ENCODE measurements around the gene WDR70.

Gene WDR70

DNA sequence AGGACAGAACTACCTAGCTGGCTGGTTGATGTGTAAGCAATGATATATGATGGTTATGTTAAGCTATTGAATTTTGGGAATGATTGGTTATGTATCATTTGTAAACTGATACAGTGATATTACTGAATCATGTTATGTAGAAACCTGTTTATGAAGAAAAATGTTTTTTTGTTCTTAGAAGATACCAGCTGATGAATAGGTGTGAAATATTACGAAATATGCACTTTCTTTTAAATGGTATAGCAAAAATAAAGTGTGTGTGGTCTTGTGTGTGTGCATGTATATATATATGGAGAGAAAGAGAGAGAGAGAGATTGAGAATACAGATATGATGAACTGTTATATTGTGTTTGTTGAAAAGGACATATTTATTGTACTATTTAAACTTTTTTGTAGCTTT, 164.1 kb downstream of the WDR70 start:
- H3K27ac ChIP-seq: no peak overlapping the region
- H3K9me3 ChIP-seq (ENCODE audit: severe bottlenecking): no peaks in the 10 kb centered on the region
- no peak overlapping the region for H3K4me3 ChIP-seq (ENCODE audit: low read depth, low read length)
- DNase-seq: no peak
- H3K36me3 ChIP-seq: no peaks in the 10 kb centered on the region
- TF ChIP-seq, protein P1, sequence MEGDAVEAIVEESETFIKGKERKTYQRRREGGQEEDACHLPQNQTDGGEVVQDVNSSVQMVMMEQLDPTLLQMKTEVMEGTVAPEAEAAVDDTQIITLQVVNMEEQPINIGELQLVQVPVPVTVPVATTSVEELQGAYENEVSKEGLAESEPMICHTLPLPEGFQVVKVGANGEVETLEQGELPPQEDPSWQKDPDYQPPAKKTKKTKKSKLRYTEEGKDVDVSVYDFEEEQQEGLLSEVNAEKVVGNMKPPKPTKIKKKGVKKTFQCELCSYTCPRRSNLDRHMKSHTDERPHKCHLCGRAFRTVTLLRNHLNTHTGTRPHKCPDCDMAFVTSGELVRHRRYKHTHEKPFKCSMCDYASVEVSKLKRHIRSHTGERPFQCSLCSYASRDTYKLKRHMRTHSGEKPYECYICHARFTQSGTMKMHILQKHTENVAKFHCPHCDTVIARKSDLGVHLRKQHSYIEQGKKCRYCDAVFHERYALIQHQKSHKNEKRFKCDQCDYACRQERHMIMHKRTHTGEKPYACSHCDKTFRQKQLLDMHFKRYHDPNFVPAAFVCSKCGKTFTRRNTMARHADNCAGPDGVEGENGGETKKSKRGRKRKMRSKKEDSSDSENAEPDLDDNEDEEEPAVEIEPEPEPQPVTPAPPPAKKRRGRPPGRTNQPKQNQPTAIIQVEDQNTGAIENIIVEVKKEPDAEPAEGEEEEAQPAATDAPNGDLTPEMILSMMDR (IDR thresholded peaks at IDR 0.05; ENCODE audit: low read depth, low read length): no peak
- H3K27me3 ChIP-seq (ENCODE audit: insufficient read depth, low read depth, severe bottlenecking): no peaks in the 10 kb centered on the region

DNA sequence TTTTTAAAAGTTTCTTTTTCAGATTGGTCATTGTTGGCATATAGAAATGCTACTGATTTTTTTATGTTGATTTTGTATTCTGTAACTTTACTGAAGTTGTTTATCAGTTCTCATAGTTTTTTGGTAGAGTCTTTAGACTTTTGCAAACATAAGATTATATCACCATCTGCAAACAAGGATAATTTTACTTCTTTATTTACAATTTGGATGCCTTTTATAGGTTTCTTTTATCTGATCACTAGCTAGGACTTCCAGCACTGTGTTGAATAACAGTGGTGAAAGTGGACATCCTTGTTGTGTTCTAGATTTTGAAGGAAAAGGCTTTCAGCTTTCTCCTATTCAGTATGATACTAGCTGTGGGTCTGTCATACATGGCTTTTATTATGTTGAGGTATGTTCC, 170.3 kb downstream of the WDR70 start:
- H3K9me3 ChIP-seq (ENCODE audit: severe bottlenecking): no peaks in the 10 kb centered on the region
- TF ChIP-seq, protein P1 (IDR thresholded peaks at IDR 0.05; ENCODE audit: low read depth, low read length): no peak
- no peaks in the 10 kb centered on the region for H3K27me3 ChIP-seq (ENCODE audit: insufficient read depth, low read depth, severe bottlenecking)
- no peak for DNase-seq
- no peaks in the 10 kb centered on the region for H3K36me3 ChIP-seq
- H3K4me3 ChIP-seq (ENCODE audit: low read depth, low read length): no peak overlapping the region
- no peak overlapping the region for H3K27ac ChIP-seq

DNA sequence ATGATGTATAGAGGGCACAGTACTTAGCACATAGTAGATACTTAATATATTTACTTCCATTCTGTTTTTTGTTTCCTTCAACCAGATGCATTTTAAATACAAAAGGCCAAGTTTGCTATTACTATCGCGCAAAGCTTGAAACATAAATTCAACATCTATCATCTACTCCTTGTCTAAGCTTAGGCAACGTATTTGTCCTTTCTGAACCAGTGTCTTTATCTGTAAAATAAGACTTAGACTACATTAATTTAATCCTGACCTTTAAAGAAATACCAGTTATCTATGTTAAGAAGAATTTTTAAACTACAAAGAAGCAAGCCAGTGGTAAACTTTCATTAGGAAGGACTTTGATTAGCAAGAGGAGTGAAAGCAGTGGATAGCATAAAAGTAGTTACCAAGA, 173.0 kb downstream of the WDR70 start:
- Histone ChIP-seq H3K27ac (no peak overlapping the region), H3K9me3 (ENCODE audit: severe bottlenecking) (no peaks in the 10 kb centered on the region), H3K27me3 (ENCODE audit: insufficient read depth, low read depth, severe bottlenecking) (no peaks in the 10 kb centered on the region), H3K36me3 (no peaks in the 10 kb centered on the region), H3K4me3 (ENCODE audit: low read depth, low read length) (no peak overlapping the region)
- DNase-seq: no peak
- TF ChIP-seq, protein P1 (IDR thresholded peaks at IDR 0.05; ENCODE audit: low read depth, low read length): no peak

- Histone ChIP-seq H3K27ac (no peak overlapping the region), H3K27me3 (ENCODE audit: insufficient read depth, low read depth, severe bottlenecking) (no peaks in the 10 kb centered on the region), H3K36me3 (no peaks in the 10 kb centered on the region), H3K9me3 (ENCODE audit: severe bottlenecking) (no peaks in the 10 kb centered on the region), H3K4me3 (ENCODE audit: low read depth, low read length) (no peak overlapping the region)
- TF ChIP-seq, protein P1 (IDR thresholded peaks at IDR 0.05; ENCODE audit: low read depth, low read length): no peak
- no peak for DNase-seq
Measured at GRCh38 chr5:37552770-37553719, 173.9 kb downstream of the WDR70 start.

DNA sequence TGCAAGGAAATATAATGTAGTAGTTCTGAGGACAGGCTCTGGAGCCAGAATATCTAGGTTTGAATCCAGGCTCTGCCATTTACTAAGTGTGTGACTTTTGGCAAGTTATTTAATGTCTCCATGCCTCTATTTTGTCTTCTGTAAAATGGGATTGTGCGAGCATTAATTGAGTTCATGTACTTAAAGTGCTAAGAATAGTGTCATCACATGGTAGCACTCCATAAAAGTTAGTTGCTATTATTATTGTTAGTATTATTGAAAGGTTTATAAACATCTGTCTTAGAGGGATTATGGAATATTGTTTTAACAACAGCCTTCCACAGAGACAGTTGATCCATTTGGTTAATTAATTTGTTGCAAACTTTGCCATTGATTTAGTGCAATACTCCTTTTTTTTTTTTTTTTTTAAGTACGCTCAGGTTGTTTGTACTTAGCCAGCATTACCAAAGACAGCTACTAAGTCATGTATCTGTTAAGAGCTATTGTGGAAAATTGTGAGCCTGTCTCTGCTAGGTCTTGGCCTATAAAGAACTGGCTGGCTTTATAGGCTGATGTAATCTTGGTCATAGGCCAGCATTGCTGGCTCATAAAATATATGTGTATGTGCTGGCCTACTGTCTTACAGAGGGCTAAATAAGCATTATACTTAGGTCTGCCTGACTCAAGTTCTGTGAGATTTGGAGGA, 174.7 kb downstream of the WDR70 start:
- Histone ChIP-seq H3K27me3 (ENCODE audit: insufficient read depth, low read depth, severe bottlenecking) (no peaks in the 10 kb centered on the region), H3K9me3 (ENCODE audit: severe bottlenecking) (no peaks in the 10 kb centered on the region), H3K27ac (no peak overlapping the region), H3K4me3 (ENCODE audit: low read depth, low read length) (no peak overlapping the region), H3K36me3 (no peaks in the 10 kb centered on the region)
- TF ChIP-seq, protein P1 (IDR thresholded peaks at IDR 0.05; ENCODE audit: low read depth, low read length): no peak
- DNase-seq: no peak

All from WERI-Rb-1 (cell line).